Tibial nerve (tissue), 4 donors: Measurements from ENCODE around the gene ZDHHC18. TPM values are rescaled to one million over a fixed set of nuclear protein-coding genes. Genes with fewer than 3 reads are reported as not detected.

ENCODE experiments used
- DNase-seq, 2 donors: peaks; one replicate each; pipeline ENCODE4 v3.0.0-alpha.2; 2019; ENCODE audit warnings: low spot score in 2 of 2
- H3K27ac ChIP-seq, 4 donors: fragments of 200-600 bp; sonication (generic) in 3 of 4; one replicate each; pipeline ENCODE4 v1.5.1; 2017 to 2019; ENCODE audit warnings: mild to moderate bottlenecking in 1 of 4
- H3K27me3 ChIP-seq, 2 donors: fragments of 200-600 bp; sonication (generic) in 1 of 2; one replicate each; pipeline versions ENCODE4 v1.5.1 to v1.6.0; 2017 to 2019
- H3K36me3 ChIP-seq, 3 donors: fragments of 200-600 bp; sonication (generic); one replicate each; pipeline ENCODE4 v1.5.1; 2018 to 2019
- H3K4me1 ChIP-seq, 4 donors: fragments of 200-600 bp; sonication (generic) in 3 of 4; one replicate each; pipeline ENCODE4 v1.5.1; 2017 to 2019
- H3K4me3 ChIP-seq, 4 donors: fragments of 200-600 bp; sonication (generic) in 3 of 4; one replicate each; pipeline ENCODE4 v1.5.1; 2017 to 2019; ENCODE audit warnings: mild to moderate bottlenecking in 1 of 4, moderate library complexity in 1 of 4
- H3K9me3 ChIP-seq, 4 donors: fragments of 200-600 bp; sonication (generic) in 3 of 4; one replicate each; pipeline ENCODE4 v1.5.1; 2017 to 2019
- EP300 ChIP-seq, 2 donors: sonication (generic); formaldehyde crosslinking; IDR thresholded peaks; one replicate each; pipeline ENCODE4 v1.6.1; 2017; ENCODE audit warnings: antibody characterized with exemption in 2 of 2, mild to moderate bottlenecking in 1 of 2
- POLR2A ChIP-seq, 2 donors: fragments of 450-650 bp; IDR thresholded peaks; one replicate each; pipeline ENCODE4 v1.6.1; 2017; ENCODE audit warnings: antibody characterized with exemption in 2 of 2, mild to moderate bottlenecking in 2 of 2, moderate library complexity in 2 of 2
- WGBS, 2 donors: methylation state at CpG; one replicate each; pipeline ENCODE4 v1.1.5; 2018; 5-methylcytosine and 5-hydroxymethylcytosine counted together
- total RNA-seq, 4 donors: library from RNA; depleted of rRNA; stranded (reverse); fragments of >200 nt; gene quantifications; one replicate each; pipeline ENCODE4 v1.1.0, GENCODE V29; 2016
- TF ChIP-seq, protein P1 (sequence below), 5 experiments: fragments of 200-600 bp in 3 of 5; fragments of 450-650 bp in 2 of 5; sonication (generic) in 3 of 5; IDR thresholded peaks; one replicate each; pipeline ENCODE4 v1.5.1; 2016 to 2019; ENCODE audit warnings: antibody characterized with exemption in 5 of 5, mild to moderate bottlenecking in 3 of 5, moderate library complexity in 2 of 5

The ZDHHC18 gene
- total RNA-seq, 4 donors from 2014 or later: 9.2 to 13.5 (median 10.0) TPM

GRCh38 chr1:26852701-26853100 lies 26.2 kb downstream of the ZDHHC18 start:
- Histone ChIP-seq H3K4me1 (peaks cover 0 to 32% (median 15%) of the 10 kb centered on the region in 4 donors), H3K4me3 (no peak overlapping the region), H3K27me3 (no peaks in the 10 kb centered on the region), H3K27ac (peak overlapping the region in 1 of 4 donors; percentile 72), H3K9me3 (no peaks in the 10 kb centered on the region), H3K36me3 (peaks cover 4 to 98% (median 16%) of the 10 kb centered on the region in 3 donors)
- WGBS, 2 donors: 60 to 68% methylated on average over 9 of the region's 9 CpGs
- TF ChIP-seq POLR2A (IDR thresholded peaks at IDR 0.05) (no peak), EP300 (IDR thresholded peaks at IDR 0.05) (no peak)
- TF ChIP-seq, protein P1, sequence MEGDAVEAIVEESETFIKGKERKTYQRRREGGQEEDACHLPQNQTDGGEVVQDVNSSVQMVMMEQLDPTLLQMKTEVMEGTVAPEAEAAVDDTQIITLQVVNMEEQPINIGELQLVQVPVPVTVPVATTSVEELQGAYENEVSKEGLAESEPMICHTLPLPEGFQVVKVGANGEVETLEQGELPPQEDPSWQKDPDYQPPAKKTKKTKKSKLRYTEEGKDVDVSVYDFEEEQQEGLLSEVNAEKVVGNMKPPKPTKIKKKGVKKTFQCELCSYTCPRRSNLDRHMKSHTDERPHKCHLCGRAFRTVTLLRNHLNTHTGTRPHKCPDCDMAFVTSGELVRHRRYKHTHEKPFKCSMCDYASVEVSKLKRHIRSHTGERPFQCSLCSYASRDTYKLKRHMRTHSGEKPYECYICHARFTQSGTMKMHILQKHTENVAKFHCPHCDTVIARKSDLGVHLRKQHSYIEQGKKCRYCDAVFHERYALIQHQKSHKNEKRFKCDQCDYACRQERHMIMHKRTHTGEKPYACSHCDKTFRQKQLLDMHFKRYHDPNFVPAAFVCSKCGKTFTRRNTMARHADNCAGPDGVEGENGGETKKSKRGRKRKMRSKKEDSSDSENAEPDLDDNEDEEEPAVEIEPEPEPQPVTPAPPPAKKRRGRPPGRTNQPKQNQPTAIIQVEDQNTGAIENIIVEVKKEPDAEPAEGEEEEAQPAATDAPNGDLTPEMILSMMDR (IDR thresholded peaks at IDR 0.05): no peak
- DNase-seq: no peak

GRCh38 chr1:26853156-26853555 lies 26.7 kb downstream of the ZDHHC18 start:
- Histone ChIP-seq H3K4me3 (no peak overlapping the region), H3K27me3 (no peaks in the 10 kb centered on the region), H3K9me3 (no peaks in the 10 kb centered on the region), H3K27ac (peak overlapping the region in 3 of 4 donors; percentile 19 to 72 (median 46)), H3K36me3 (peaks cover 4 to 98% (median 16%) of the 10 kb centered on the region in 3 donors), H3K4me1 (peaks cover 0 to 27% (median 15%) of the 10 kb centered on the region in 4 donors)
- 11 to 12% methylated on average over 3 of the region's 3 CpGs for WGBS, 2 donors
- peak; percentile 79 to 93 for DNase-seq
- TF ChIP-seq, protein P1 (IDR thresholded peaks at IDR 0.05): peak; percentile 64 to 84 (median 78)
- TF ChIP-seq POLR2A (IDR thresholded peaks at IDR 0.05): no peak

DNA sequence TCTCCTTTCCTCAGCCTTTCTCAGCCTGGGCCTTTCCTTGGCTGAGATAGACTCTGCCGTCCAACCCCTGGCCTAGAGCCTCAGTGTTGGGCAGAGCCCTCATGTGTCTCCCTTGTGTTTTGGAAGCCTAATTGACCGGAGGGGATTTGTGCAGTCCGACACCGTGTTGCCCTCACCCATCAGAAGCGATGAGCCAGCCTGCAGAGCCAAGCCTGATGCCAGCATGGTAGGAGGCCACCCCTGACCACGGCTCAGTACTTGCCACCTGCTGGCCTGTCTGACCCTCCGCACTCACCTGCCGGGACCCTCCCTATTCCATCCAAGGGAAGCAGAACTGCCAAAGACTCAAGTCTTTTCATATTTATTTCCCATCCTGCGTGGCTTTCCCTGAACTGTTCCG lies 27.1 kb downstream of the ZDHHC18 start:
- Histone ChIP-seq H3K27ac (peak overlapping the region in 3 of 4 donors; percentile 19 to 72 (median 46)), H3K36me3 (peaks cover 4 to 96% (median 16%) of the 10 kb centered on the region in 3 donors), H3K4me1 (peaks cover 0 to 23% (median 14%) of the 10 kb centered on the region in 4 donors), H3K4me3 (no peak overlapping the region), H3K9me3 (no peaks in the 10 kb centered on the region), H3K27me3 (no peaks in the 10 kb centered on the region)
- WGBS, 2 donors: 93 to 96% methylated on average over 7 to 10 of the region's 10 CpGs
- no peak for DNase-seq
- TF ChIP-seq EP300 (IDR thresholded peaks at IDR 0.05) (no peak), POLR2A (IDR thresholded peaks at IDR 0.05) (no peak)
- TF ChIP-seq, protein P1 (IDR thresholded peaks at IDR 0.05): no peak

DNA sequence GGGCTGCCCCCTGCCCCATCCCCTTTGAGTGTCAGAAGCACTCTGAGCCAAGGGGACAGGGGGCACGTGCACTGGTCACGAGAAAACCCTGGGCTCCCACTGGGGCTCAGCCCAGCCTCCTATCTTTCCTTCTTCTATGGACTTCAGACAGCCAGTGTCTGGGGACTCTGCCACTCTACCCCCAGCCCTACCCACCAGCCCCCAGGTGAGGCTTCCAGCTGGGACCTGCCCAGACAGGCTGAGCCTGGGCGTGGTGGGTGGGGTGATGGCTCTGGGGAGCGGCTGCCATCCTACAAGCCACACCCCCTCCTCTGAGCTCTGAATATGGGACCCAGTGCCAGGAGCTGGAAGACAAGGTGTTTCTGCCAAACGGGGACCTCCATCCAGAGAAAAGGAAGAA lies 28.4 kb downstream of the ZDHHC18 start:
- no peak overlapping the region for H3K4me3 ChIP-seq
- no peak for DNase-seq
- peaks cover 4 to 88% (median 14%) of the 10 kb centered on the region in 3 donors for H3K36me3 ChIP-seq
- H3K27ac ChIP-seq: no peak overlapping the region
- TF ChIP-seq EP300 (IDR thresholded peaks at IDR 0.05) (no peak), POLR2A (IDR thresholded peaks at IDR 0.05) (no peak)
- TF ChIP-seq, protein P1 (IDR thresholded peaks at IDR 0.05): no peak
- no peaks in the 10 kb centered on the region for H3K27me3 ChIP-seq
- no peaks in the 10 kb centered on the region for H3K9me3 ChIP-seq
- H3K4me1 ChIP-seq: peaks cover 0 to 11% (median 2%) of the 10 kb centered on the region in 4 donors
- 89 to 97% methylated on average over 4 to 5 of the region's 5 CpGs for WGBS, 2 donors

- no peaks in the 10 kb centered on the region for H3K27me3 ChIP-seq
- TF ChIP-seq, protein P1 (IDR thresholded peaks at IDR 0.05): no peak
- TF ChIP-seq EP300 (IDR thresholded peaks at IDR 0.05) (no peak), POLR2A (IDR thresholded peaks at IDR 0.05) (no peak)
- no peaks in the 10 kb centered on the region for H3K9me3 ChIP-seq
- H3K36me3 ChIP-seq: peaks cover 4 to 81% (median 10%) of the 10 kb centered on the region in 3 donors
- DNase-seq: no peak
- no peak overlapping the region for H3K27ac ChIP-seq
- 86 to 94% methylated on average over 4 of the region's 4 CpGs for whole genome bisulfite sequencing, 2 donors
- peaks cover 0 to 8% (median 0%) of the 10 kb centered on the region in 4 donors for H3K4me1 ChIP-seq
- no peak overlapping the region for H3K4me3 ChIP-seq
Measured at GRCh38 chr1:26855636-26856035, 29.1 kb downstream of the ZDHHC18 start.
